Smooth muscle cell (in vitro differentiated cells): ENCODE data around the gene BEST2. TPM values are rescaled to one million over a fixed set of nuclear protein-coding genes. Genes with fewer than 3 reads are reported as not detected.
A peak's percentile ranks its signal among the peaks of the same experiment; 100 is the strongest.

ENCODE experiments used
- DNase-seq: peaks from one replicate; lab custom pipeline; 2025; ENCODE audit not compliant: unreplicated experiment; lab: John Stamatoyannopoulos, UW
- H2AFZ ChIP-seq: fragments of 200-600 bp; sonication (generic); 2 replicates; pipeline ENCODE4 v1.6.0; 2016; ENCODE audit warnings: antibody characterized with exemption, low read depth, mild to moderate bottlenecking
- H3F3A ChIP-seq: fragments of 200-600 bp; sonication (generic); 2 replicates; pipeline ENCODE4 v1.6.0; 2017; ENCODE audit warnings: antibody characterized with exemption, low read depth
- H3K27ac ChIP-seq: fragments of 200-600 bp; sonication (generic); 2 replicates; pipeline ENCODE4 v1.5.1; 2016; ENCODE audit warnings: low read depth, mild to moderate bottlenecking
- H3K27me3 ChIP-seq: fragments of 200-600 bp; sonication (generic); 2 replicates; pipeline ENCODE4 v1.6.1; 2016; ENCODE audit warnings: low read depth, mild to moderate bottlenecking
- H3K36me3 ChIP-seq: fragments of 200-600 bp; sonication (generic); 2 replicates; pipeline ENCODE4 v1.5.1; 2016; ENCODE audit warnings: low read depth
- H3K4me1 ChIP-seq: fragments of 200-600 bp; sonication (generic); 2 replicates; pipeline ENCODE4 v1.5.1; 2016; ENCODE audit warnings: low read depth
- H3K4me2 ChIP-seq: fragments of 200-600 bp; sonication (generic); 2 replicates; pipeline ENCODE4 v1.6.0; 2016; ENCODE audit warnings: mild to moderate bottlenecking
- H3K4me3 ChIP-seq: fragments of 200-600 bp; sonication (generic); 2 replicates; pipeline ENCODE4 v1.5.1; 2016; ENCODE audit warnings: mild to moderate bottlenecking
- H3K79me2 ChIP-seq: fragments of 200-600 bp; sonication (generic); 2 replicates; pipeline ENCODE4 v1.6.0; 2016; ENCODE audit warnings: low read depth, mild to moderate bottlenecking
- H3K9ac ChIP-seq: fragments of 200-600 bp; sonication (generic); 2 replicates; pipeline ENCODE4 v1.6.0; 2016; ENCODE audit warnings: low read depth
- H3K9me3 ChIP-seq: fragments of 200-600 bp; sonication (generic); replicated peaks from 2 replicates; pipeline ENCODE4 v1.5.1; 2016; ENCODE audit warnings: low read depth
- H4K20me1 ChIP-seq: fragments of 200-600 bp; sonication (generic); 2 replicates; pipeline ENCODE4 v1.6.0; 2016; ENCODE audit warnings: low read depth
- WGBS: methylation state at CpG from one replicate; pipeline ENCODE4 v1.1.7; 2016; ENCODE audit warnings: low lambda C conversion rate; 5-methylcytosine and 5-hydroxymethylcytosine counted together
- polyA plus RNA-seq: library from polyadenylated mRNA; unstranded; fragments of >200 nt; fragmentation: Nextera tagmentation; extraction: Ambion mirVana; gene quantifications from 2 replicates; pipeline ENCODE4 v1.2.1, GENCODE V29; 2016
- total RNA-seq: library from RNA; depleted of rRNA; stranded (reverse); fragments of >200 nt; gene quantifications from 2 replicates; pipeline ENCODE4 v1.2.3, GENCODE V29; 2014
- TF ChIP-seq, protein P1 (sequence below): fragments of 200-600 bp; sonication (generic); IDR thresholded peaks from 2 replicates; pipeline ENCODE4 v1.5.1; 2017; ENCODE audit warnings: borderline replicate concordance, mild to moderate bottlenecking, antibody characterized with exemption; ENCODE audit not compliant: insufficient read depth, poor library complexity, severe bottlenecking

The BEST2 gene
- total and polyA plus RNA-seq, 2 experiments from 2014 or later: not detected

DNA sequence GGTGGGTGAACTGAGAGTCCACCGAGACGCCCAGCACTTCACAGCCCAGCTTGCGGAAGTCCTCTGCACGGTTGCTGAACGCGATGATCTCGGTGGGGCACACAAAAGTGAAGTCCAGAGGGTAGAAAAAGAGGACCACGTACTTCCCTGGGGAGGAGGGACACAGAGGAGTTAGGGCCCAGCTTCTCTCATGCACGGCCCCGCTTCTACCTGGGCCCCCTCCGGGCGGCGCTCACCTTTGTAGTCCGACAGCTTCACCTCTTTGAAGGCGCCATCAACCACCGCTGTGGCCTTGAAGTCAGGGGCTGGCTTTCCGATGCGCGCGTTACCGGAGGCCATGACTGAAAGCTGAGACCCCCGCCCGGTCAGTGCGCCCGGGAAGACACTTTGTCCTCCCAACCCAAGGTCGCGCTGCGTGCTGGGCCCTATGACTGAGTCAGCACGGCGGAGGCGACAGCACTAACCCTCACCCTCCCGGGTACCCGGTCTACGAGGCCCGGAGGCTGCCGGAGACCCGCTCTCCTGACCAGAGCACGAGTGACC lies 49.4 kb downstream of the BEST2 start:
- Histone ChIP-seq H3K4me3 (peak overlapping the region; percentile 88), H3K27me3 (no peaks in the 10 kb centered on the region), H3K4me2 (peak overlapping the region; percentile 100), H4K20me1 (peaks cover 6% of the 10 kb centered on the region), H3K9ac (peak overlapping the region; percentile 74), H3F3A (peaks cover 9% of the 10 kb centered on the region), H2AFZ (peak overlapping the region; percentile 66), H3K27ac (no peak overlapping the region), H3K36me3 (no peaks in the 10 kb centered on the region), H3K79me2 (peaks cover 5% of the 10 kb centered on the region), H3K9me3 (no peaks in the 10 kb centered on the region), H3K4me1 (peaks cover 11% of the 10 kb centered on the region)
- no peak for DNase-seq
- TF ChIP-seq, protein P1, sequence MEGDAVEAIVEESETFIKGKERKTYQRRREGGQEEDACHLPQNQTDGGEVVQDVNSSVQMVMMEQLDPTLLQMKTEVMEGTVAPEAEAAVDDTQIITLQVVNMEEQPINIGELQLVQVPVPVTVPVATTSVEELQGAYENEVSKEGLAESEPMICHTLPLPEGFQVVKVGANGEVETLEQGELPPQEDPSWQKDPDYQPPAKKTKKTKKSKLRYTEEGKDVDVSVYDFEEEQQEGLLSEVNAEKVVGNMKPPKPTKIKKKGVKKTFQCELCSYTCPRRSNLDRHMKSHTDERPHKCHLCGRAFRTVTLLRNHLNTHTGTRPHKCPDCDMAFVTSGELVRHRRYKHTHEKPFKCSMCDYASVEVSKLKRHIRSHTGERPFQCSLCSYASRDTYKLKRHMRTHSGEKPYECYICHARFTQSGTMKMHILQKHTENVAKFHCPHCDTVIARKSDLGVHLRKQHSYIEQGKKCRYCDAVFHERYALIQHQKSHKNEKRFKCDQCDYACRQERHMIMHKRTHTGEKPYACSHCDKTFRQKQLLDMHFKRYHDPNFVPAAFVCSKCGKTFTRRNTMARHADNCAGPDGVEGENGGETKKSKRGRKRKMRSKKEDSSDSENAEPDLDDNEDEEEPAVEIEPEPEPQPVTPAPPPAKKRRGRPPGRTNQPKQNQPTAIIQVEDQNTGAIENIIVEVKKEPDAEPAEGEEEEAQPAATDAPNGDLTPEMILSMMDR: no peak
- 9% methylated on average over 38 of the region's 38 CpGs for WGBS

DNA sequence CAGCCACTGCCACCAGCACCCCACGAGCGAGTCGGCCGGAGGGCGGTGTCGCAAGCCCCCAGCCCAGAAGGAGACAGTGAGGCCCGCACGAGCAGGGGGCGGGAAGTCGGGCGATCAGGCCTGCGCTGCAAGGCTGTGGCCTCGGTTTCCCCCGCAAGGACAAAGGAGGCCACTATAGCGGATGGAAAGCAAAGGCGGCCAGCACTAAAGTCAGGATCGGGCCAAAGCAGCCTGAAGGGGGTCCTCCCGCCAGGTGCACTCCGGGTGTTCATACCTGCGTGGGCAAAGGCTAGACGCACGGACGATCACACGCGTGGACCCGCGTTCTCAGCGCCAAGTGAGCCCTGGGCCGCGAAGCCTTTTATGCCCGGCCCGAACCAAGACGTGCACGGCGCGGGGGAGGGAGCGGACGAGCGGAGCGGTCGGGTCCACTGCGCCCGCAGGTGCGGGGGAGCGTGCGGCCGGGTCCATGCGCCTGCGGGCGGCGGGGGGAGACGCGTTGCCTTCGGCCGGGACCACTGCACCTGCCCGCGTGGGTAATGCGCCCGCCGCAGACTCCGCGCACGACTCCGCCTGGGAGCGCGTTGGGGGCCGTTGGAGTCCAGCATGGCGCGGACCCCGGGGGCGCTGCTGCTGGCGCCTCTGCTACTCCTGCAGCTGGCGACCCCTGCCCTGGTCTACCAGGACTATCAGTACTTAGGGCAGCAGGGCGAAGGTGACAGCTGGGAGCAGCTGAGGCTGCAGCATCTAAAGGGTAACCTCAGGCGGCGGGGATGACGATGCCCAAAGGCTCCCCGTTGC lies 50.1 kb downstream of the BEST2 start, which contains the start of the genes PRDX2 and THSD8:
TSS of gene PRDX2 (minus strand) at position 335 of the 801 bp plus-strand sequence. CDS start 539 bp downstream, outside the sequence.
TSS of gene THSD8 (plus strand) at position 604 of the 801 bp plus-strand sequence. CDS start at position 607, 3 bp downstream.
- Histone ChIP-seq H3K9ac (peak within 1 kb of the TSS; percentile 74), H3K79me2 (peaks cover 5% of the 10 kb centered on the region), H3K27ac (no peak within 1 kb of the TSS), H3K4me1 (peaks cover 11% of the 10 kb centered on the region), H3K4me3 (peak within 1 kb of the TSS; percentile 88), H3K4me2 (peak within 1 kb of the TSS; percentile 100), H3K27me3 (no peaks in the 10 kb centered on the region), H2AFZ (peak within 1 kb of the TSS; percentile 66), H3F3A (peaks cover 9% of the 10 kb centered on the region), H3K36me3 (no peaks in the 10 kb centered on the region), H4K20me1 (peaks cover 6% of the 10 kb centered on the region), H3K9me3 (no peaks in the 10 kb centered on the region)
- 1% methylated on average over 78 of the region's 78 CpGs for WGBS
- TF ChIP-seq, protein P1: no peak
- no peak for DNase-seq

DNA sequence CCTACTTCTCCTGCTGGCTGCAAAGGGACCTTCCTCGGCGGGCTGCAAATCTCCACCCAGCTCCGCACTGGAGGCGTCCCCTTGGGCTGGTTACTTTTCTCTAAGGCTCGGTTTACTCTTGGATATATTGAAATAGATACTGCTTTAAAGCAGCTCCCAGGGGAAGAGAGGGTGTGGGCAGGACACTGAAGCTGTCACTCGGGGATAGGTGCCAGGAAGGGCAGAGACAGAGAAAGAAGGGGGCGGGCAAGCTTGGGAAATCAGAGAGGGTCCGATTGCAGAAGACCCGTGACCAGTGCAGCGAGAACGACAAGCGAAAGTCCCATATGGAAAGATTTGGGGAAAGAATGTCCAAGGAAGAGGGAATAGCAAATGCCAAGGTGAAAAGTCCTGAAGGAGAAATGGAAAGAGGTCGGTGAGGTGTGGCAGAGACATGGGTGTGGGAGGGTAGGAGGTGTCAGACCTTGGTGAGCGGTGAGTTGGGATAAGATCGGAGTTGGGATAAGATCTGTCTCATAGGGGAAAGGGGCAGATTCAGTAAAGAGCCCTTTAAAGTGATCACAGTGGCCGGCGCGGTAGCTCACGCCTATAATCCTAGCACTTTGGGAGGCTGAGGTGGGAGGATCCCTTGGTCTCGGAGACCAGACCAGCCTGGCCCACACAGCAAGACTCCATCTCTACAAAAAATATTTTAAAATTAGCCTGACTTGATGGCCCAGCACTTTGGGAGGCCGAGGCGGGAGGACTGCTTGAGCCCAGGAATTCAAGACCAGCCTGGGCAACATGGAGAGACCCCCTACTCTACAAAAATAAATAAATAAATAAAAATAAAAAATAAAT lies 50.9 kb downstream of the BEST2 start:
- no peak overlapping the region for H3K9ac ChIP-seq

More for the DNA sequence above, 50.9 kb downstream of the BEST2 start:
- DNase-seq: no peak
- Histone ChIP-seq H3K4me3 (peak overlapping the region; percentile 88), H3K27ac (no peak overlapping the region), H3K79me2 (peaks cover 5% of the 10 kb centered on the region), H3F3A (peaks cover 2% of the 10 kb centered on the region), H3K9me3 (no peaks in the 10 kb centered on the region), H3K27me3 (no peaks in the 10 kb centered on the region), H3K4me1 (peaks cover 14% of the 10 kb centered on the region), H3K36me3 (no peaks in the 10 kb centered on the region), H4K20me1 (peaks cover 6% of the 10 kb centered on the region), H2AFZ (peak overlapping the region; percentile 66), H3K4me2 (peak overlapping the region; percentile 100)
- TF ChIP-seq, protein P1: no peak
- WGBS: 57% methylated on average over 22 of the region's 22 CpGs
